GM18907 (cell line): ENCODE data around the gene CAPZB.

Source experiments
- ATAC-seq: cut with Tn5 transposase; IDR thresholded peaks from one replicate; pipeline ENCODE4 v1.9.1; 2021; ENCODE audit warnings: mild to moderate bottlenecking, moderate library complexity; ENCODE audit not compliant: unreplicated experiment

CAPZB gene

GRCh38 chr1:19371226-19372135, 113.9 kb downstream of the CAPZB start:
- ATAC-seq, result no peak

GRCh38 chr1:19370453-19371170, 114.7 kb downstream of the CAPZB start:
- ATAC-seq, result no peak

GRCh38 chr1:19369396-19370090, 115.8 kb downstream of the CAPZB start:
- no peak for ATAC-seq

- ATAC-seq, result no peak
Observed at GRCh38 chr1:19368964-19369363, 116.4 kb downstream of the CAPZB start.

- no peak for ATAC-seq
Observed at GRCh38 chr1:19368050-19368449, 117.3 kb downstream of the CAPZB start.

- no peak for ATAC-seq
Observed at GRCh38 chr1:19367584-19368041, 117.7 kb downstream of the CAPZB start.

GRCh38 chr1:19366599-19367536, 118.5 kb downstream of the CAPZB start:
- no peak for ATAC-seq

GRCh38 chr1:19365721-19366120, 119.6 kb downstream of the CAPZB start:
- no peak for ATAC-seq

GRCh38 chr1:19363536-19364152, 121.7 kb downstream of the CAPZB start:
- no peak for ATAC-seq

GRCh38 chr1:19361611-19362147, 123.7 kb downstream of the CAPZB start:
- ATAC-seq, result no peak

GRCh38 chr1:19360843-19361610, 124.3 kb downstream of the CAPZB start:
- ATAC-seq, result no peak

- ATAC-seq, result no peak
Observed at GRCh38 chr1:19360432-19360831, 124.9 kb downstream of the CAPZB start.

- no peak for ATAC-seq
Observed at GRCh38 chr1:19360016-19360415, 125.3 kb downstream of the CAPZB start.

GRCh38 chr1:19359357-19359756, 126.0 kb downstream of the CAPZB start:
- ATAC-seq, result no peak

- ATAC-seq, result no peak
Observed at GRCh38 chr1:19358710-19359109, 126.6 kb downstream of the CAPZB start.

- no peak for ATAC-seq
Observed at GRCh38 chr1:19357299-19357986, 127.9 kb downstream of the CAPZB start.

- no peak for ATAC-seq
Observed at GRCh38 chr1:19356266-19356665, 129.1 kb downstream of the CAPZB start.

GRCh38 chr1:19354531-19354981, 130.8 kb downstream of the CAPZB start:
- ATAC-seq, result no peak
